Measurements from ENCODE around the gene DGKQ.

GRCh38 chr4:965048-965765, 8.2 kb downstream of the DGKQ start:
- TF ChIP-seq CTCF (IDR thresholded peaks at IDR 0.05; ENCODE audit: insufficient read depth, low read length, poor library complexity, severe bottlenecking) (no peak), EZH2phosphoT487 (conservative IDR thresholded peaks at IDR 0.05; ENCODE audit: low read length) (no peak)

All from SU-DHL-6 (cell line).